A549 (cell line): Measurements from ENCODE around the gene NFIL3. TPM values are rescaled to one million over a fixed set of nuclear protein-coding genes. Genes with fewer than 3 reads are reported as not detected.

Experiments used
- BHLHE40 ChIP-seq: IDR thresholded peaks from 2 replicates; pipeline ENCODE4 v1.6.1; 2012; ENCODE audit warnings: low read depth, low read length, inconsistent platforms
- CBX2 ChIP-seq: fragments of 200-600 bp; sonication (generic); IDR thresholded peaks from 2 replicates; pipeline ENCODE4 v1.6.1; 2016; ENCODE audit warnings: low read depth, mild to moderate bottlenecking, borderline replicate concordance
- CBX8 ChIP-seq: fragments of 200-600 bp; sonication (generic); IDR thresholded peaks from 2 replicates; pipeline ENCODE4 v1.6.1; 2016
- CHD2 ChIP-seq: fragments of 150-350 bp; IDR thresholded peaks from 2 replicates; pipeline ENCODE4 v1.6.1; 2014; ENCODE audit warnings: low read length; ENCODE audit not compliant: partially characterized antibody
- E2F6 ChIP-seq: IDR thresholded peaks from 2 replicates; pipeline ENCODE4 v1.6.1; 2012; ENCODE audit warnings: low read depth, borderline replicate concordance
- EHF ChIP-seq: fragments of 250-450 bp; sonication (Bioruptor Pico); IDR thresholded peaks from 2 replicates; pipeline ENCODE4 v1.5.0; 2020; ENCODE audit warnings: mild to moderate bottlenecking
- EP300 ChIP-seq, 2 experiments: fragments of >200 bp; sonication (Bioruptor Twin); formaldehyde crosslinking; IDR thresholded peaks; 2 replicates in 1 of 2; 3 replicates in 1 of 2; pipeline ENCODE4 v1.6.1; 2016 to 2017
- FOSL2 ChIP-seq, 2 experiments: fragments of 450-650 bp in 1 of 2; fragments of >200 bp in 1 of 2; sonication (Bioruptor Twin) in 1 of 2; formaldehyde crosslinking; IDR thresholded peaks; 2 replicates each; pipeline versions ENCODE4 v1.5.0 to v1.6.1; 2016 to 2020; ENCODE audit warnings: mild to moderate bottlenecking in 1 of 2, moderate library complexity in 1 of 2
- GATA3 ChIP-seq: IDR thresholded peaks from 2 replicates; pipeline ENCODE4 v1.6.1; 2012; ENCODE audit warnings: borderline replicate concordance
- HEYL ChIP-seq: fragments of 250-450 bp; sonication (Bioruptor Pico); IDR thresholded peaks from 2 replicates; pipeline ENCODE4 v1.8.0; 2021; ENCODE audit warnings: mild to moderate bottlenecking, moderate library complexity
- HOXA7 ChIP-seq: fragments of 250-450 bp; sonication (Bioruptor Pico); IDR thresholded peaks from 2 replicates; pipeline ENCODE4 v1.5.0; 2020; ENCODE audit warnings: mild to moderate bottlenecking, moderate library complexity
- HOXB5 ChIP-seq: fragments of 250-450 bp; sonication (Bioruptor Pico); IDR thresholded peaks from 2 replicates; pipeline ENCODE4 v1.5.0; 2020; ENCODE audit warnings: mild to moderate bottlenecking, moderate library complexity
- JUN ChIP-seq, 2 experiments: fragments of >200 bp; sonication (Bioruptor Twin); formaldehyde crosslinking; IDR thresholded peaks; 2 replicates in 1 of 2; 3 replicates in 1 of 2; pipeline ENCODE4 v1.6.1; 2016 to 2017
- KDM1A ChIP-seq: fragments of 200-600 bp; sonication (generic); IDR thresholded peaks from 2 replicates; pipeline ENCODE4 v1.6.1; 2016; ENCODE audit warnings: low read depth, mild to moderate bottlenecking
- KDM5A ChIP-seq: fragments of 200-600 bp; sonication (generic); IDR thresholded peaks from 2 replicates; pipeline ENCODE4 v1.6.1; 2016; ENCODE audit warnings: antibody characterized with exemption, mild to moderate bottlenecking
- MAFK ChIP-seq: fragments of 450-650 bp; IDR thresholded peaks from 2 replicates; pipeline ENCODE4 v1.6.1; 2014; ENCODE audit not compliant: partially characterized antibody
- MAZ ChIP-seq: fragments of 150-350 bp; IDR thresholded peaks from 2 replicates; pipeline ENCODE4 v1.6.1; 2014; ENCODE audit warnings: antibody characterized with exemption, low read depth, low read length, borderline replicate concordance
- MYC ChIP-seq: IDR thresholded peaks from 2 replicates; pipeline ENCODE4 v1.6.1; 2012; ENCODE audit warnings: mild to moderate bottlenecking, inconsistent platforms, low read length, improper control_type of control experiment, borderline replicate concordance
- NPAS2 ChIP-seq: fragments of 250-450 bp; sonication (Bioruptor Pico); IDR thresholded peaks from 2 replicates; pipeline ENCODE4 v1.8.0; 2022; ENCODE audit warnings: mild to moderate bottlenecking, moderate library complexity, borderline replicate concordance
- POLR2AphosphoS2 ChIP-seq: conservative IDR thresholded peaks from 2 replicates; pipeline ENCODE4 v1.6.1; 2012; ENCODE audit warnings: low read length, improper control_type of control experiment, inconsistent platforms
- RAD21 ChIP-seq, 2 experiments: fragments of >200 bp in 1 of 2; sonication (Bioruptor Twin) in 1 of 2; formaldehyde crosslinking in 1 of 2; IDR thresholded peaks in 1 of 2; conservative IDR thresholded peaks in 1 of 2; 2 replicates in 1 of 2; 3 replicates in 1 of 2; pipeline ENCODE4 v1.6.1; 2012 to 2018; ENCODE audit warnings: inconsistent platforms in 1 of 2
- RCOR1 ChIP-seq: fragments of 150-350 bp; IDR thresholded peaks from 2 replicates; pipeline ENCODE4 v1.6.1; 2014; ENCODE audit warnings: antibody characterized with exemption, low read length, low read depth
- RFX5 ChIP-seq: fragments of 450-650 bp; IDR thresholded peaks from 2 replicates; pipeline ENCODE4 v1.7.1; 2014; ENCODE audit warnings: antibody characterized with exemption, mild to moderate bottlenecking, moderate library complexity
- SMC3 ChIP-seq: fragments of >200 bp; sonication (Bioruptor Twin); formaldehyde crosslinking; IDR thresholded peaks from 3 replicates; pipeline ENCODE4 v1.6.1; 2018; ENCODE audit warnings: inconsistent platforms
- SREBF2 ChIP-seq: fragments of 450-650 bp; IDR thresholded peaks from 2 replicates; pipeline ENCODE4 v1.6.1; 2014; ENCODE audit warnings: mild to moderate bottlenecking, moderate library complexity
- TFCP2L1 ChIP-seq: fragments of 250-450 bp; sonication (Bioruptor Pico); IDR thresholded peaks from 2 replicates; pipeline ENCODE4 v1.5.0; 2021; ENCODE audit warnings: mild to moderate bottlenecking
- ZNF302 ChIP-seq: fragments of 250-450 bp; sonication (Bioruptor Pico); IDR thresholded peaks from 2 replicates; pipeline ENCODE4 v1.9.0; 2021; ENCODE audit warnings: inconsistent platforms, mild to moderate bottlenecking, moderate library complexity
- ZSCAN20 ChIP-seq: fragments of 250-450 bp; sonication (Bioruptor Pico); IDR thresholded peaks from 2 replicates; pipeline ENCODE4 v1.8.0; 2022; ENCODE audit warnings: mild to moderate bottlenecking, moderate library complexity
- polyA plus RNA-seq, 4 experiments: library from polyadenylated mRNA; depleted of rRNA in 3 of 4; stranded (reverse); fragments of >200 nt; fragmentation: RNase III in 1 of 4; extraction: RNeasy Plus Mini Kit Qiagen cat#74134 plus additional on column Dnase treatment in 1 of 4; gene quantifications; 2 replicates in 3 of 4; 3 replicates in 1 of 4; pipeline ENCODE4 v1.2.3, GENCODE V29; 2011 to 2017
- TF ChIP-seq, protein P1 (sequence below): fragments of 150-350 bp; IDR thresholded peaks from 2 replicates; pipeline ENCODE4 v1.6.1; 2014; ENCODE audit warnings: low read depth, mild to moderate bottlenecking, low read length
- TF ChIP-seq, protein P2 (sequence below): fragments of 250-450 bp; sonication (Bioruptor Pico); IDR thresholded peaks from 2 replicates; pipeline ENCODE4 v1.5.0; 2020; ENCODE audit warnings: low read depth, mild to moderate bottlenecking, moderate library complexity
- TF ChIP-seq, protein P3 (sequence below): fragments of >200 bp; sonication (Bioruptor Twin); formaldehyde crosslinking; IDR thresholded peaks from 2 replicates; pipeline ENCODE4 v1.6.1; 2016
- TF ChIP-seq, protein P4 (sequence below): IDR thresholded peaks from 2 replicates; pipeline ENCODE4 v1.6.1; 2012
- TF ChIP-seq, protein P5 (sequence below): fragments of 200-600 bp; sonication (generic); IDR thresholded peaks from 2 replicates; pipeline ENCODE4 v1.6.1; 2016; ENCODE audit warnings: antibody characterized with exemption, mild to moderate bottlenecking, moderate library complexity
- TF ChIP-seq, protein P6 (sequence below): fragments of >200 bp; sonication (Bioruptor Twin); formaldehyde crosslinking; IDR thresholded peaks from 3 replicates; pipeline ENCODE4 v1.6.1; 2016

NFIL3 gene
- polyA plus RNA-seq, 2 of the 4 experiments (the other 2 are of a cell fraction) = 10.5 to 16.1 TPM

- TF ChIP-seq, protein P1, sequence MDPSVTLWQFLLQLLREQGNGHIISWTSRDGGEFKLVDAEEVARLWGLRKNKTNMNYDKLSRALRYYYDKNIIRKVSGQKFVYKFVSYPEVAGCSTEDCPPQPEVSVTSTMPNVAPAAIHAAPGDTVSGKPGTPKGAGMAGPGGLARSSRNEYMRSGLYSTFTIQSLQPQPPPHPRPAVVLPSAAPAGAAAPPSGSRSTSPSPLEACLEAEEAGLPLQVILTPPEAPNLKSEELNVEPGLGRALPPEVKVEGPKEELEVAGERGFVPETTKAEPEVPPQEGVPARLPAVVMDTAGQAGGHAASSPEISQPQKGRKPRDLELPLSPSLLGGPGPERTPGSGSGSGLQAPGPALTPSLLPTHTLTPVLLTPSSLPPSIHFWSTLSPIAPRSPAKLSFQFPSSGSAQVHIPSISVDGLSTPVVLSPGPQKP = no peak
- TF ChIP-seq KDM5A (no peak), E2F6 (peak; percentile 27; the same call in 1 of the 2 replicates), KDM1A (no peak), RCOR1 (no peak), CBX8 (no peak), GATA3 (no peak), SREBF2 (no peak), EP300 (IDR thresholded peaks at IDR 0.05) (no peak), JUN (IDR thresholded peaks at IDR 0.05) (no peak), HOXB5 (CRISPR knock-in tag) (no peak), CBX2 (no peak), NPAS2 (CRISPR knock-in tag) (no peak), ZNF302 (CRISPR knock-in tag) (no peak), EHF (no peak), POLR2AphosphoS2 (no peak), HOXA7 (no peak), HEYL (CRISPR knock-in tag) (no peak), BHLHE40 (no peak), ZSCAN20 (no peak), MAZ (no peak), CHD2 (no peak), MYC (0 out of 2 replicates have a peak, but pooled peaks have one; percentile 18), TFCP2L1 (CRISPR knock-in tag) (no peak), RFX5 (no peak), MAFK (no peak), RAD21 (conservative IDR thresholded peaks at IDR 0.05 in 1 of 2, IDR thresholded peaks at IDR 0.05 in 1 of 2) (peak in 1 of 2 experiments; percentile 45; a peak in 3 of 5 replicates), SMC3 (peak; percentile 35; the same call in 2 of the 3 replicates), FOSL2 (IDR thresholded peaks at IDR 0.05) (no peak), FOSL2 (CRISPR knock-in tag; IDR thresholded peaks at IDR 0.05) (peak; percentile 23; the same call in 1 of the 2 replicates)
- TF ChIP-seq, protein P2, sequence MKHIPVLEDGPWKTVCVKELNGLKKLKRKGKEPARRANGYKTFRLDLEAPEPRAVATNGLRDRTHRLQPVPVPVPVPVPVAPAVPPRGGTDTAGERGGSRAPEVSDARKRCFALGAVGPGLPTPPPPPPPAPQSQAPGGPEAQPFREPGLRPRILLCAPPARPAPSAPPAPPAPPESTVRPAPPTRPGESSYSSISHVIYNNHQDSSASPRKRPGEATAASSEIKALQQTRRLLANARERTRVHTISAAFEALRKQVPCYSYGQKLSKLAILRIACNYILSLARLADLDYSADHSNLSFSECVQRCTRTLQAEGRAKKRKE (CRISPR knock-in tag) = no peak
- TF ChIP-seq, protein P3, sequence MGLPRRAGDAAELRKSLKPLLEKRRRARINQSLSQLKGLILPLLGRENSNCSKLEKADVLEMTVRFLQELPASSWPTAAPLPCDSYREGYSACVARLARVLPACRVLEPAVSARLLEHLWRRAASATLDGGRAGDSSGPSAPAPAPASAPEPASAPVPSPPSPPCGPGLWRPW = no peak
- TF ChIP-seq, protein P4, sequence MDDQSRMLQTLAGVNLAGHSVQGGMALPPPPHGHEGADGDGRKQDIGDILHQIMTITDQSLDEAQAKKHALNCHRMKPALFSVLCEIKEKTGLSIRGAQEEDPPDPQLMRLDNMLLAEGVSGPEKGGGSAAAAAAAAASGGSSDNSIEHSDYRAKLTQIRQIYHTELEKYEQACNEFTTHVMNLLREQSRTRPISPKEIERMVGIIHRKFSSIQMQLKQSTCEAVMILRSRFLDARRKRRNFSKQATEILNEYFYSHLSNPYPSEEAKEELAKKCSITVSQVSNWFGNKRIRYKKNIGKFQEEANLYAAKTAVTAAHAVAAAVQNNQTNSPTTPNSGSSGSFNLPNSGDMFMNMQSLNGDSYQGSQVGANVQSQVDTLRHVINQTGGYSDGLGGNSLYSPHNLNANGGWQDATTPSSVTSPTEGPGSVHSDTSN = no peak
- TF ChIP-seq, protein P5, sequence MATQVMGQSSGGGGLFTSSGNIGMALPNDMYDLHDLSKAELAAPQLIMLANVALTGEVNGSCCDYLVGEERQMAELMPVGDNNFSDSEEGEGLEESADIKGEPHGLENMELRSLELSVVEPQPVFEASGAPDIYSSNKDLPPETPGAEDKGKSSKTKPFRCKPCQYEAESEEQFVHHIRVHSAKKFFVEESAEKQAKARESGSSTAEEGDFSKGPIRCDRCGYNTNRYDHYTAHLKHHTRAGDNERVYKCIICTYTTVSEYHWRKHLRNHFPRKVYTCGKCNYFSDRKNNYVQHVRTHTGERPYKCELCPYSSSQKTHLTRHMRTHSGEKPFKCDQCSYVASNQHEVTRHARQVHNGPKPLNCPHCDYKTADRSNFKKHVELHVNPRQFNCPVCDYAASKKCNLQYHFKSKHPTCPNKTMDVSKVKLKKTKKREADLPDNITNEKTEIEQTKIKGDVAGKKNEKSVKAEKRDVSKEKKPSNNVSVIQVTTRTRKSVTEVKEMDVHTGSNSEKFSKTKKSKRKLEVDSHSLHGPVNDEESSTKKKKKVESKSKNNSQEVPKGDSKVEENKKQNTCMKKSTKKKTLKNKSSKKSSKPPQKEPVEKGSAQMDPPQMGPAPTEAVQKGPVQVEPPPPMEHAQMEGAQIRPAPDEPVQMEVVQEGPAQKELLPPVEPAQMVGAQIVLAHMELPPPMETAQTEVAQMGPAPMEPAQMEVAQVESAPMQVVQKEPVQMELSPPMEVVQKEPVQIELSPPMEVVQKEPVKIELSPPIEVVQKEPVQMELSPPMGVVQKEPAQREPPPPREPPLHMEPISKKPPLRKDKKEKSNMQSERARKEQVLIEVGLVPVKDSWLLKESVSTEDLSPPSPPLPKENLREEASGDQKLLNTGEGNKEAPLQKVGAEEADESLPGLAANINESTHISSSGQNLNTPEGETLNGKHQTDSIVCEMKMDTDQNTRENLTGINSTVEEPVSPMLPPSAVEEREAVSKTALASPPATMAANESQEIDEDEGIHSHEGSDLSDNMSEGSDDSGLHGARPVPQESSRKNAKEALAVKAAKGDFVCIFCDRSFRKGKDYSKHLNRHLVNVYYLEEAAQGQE = peak; percentile 15; the same call in 1 of the 2 replicates
- TF ChIP-seq, protein P6, sequence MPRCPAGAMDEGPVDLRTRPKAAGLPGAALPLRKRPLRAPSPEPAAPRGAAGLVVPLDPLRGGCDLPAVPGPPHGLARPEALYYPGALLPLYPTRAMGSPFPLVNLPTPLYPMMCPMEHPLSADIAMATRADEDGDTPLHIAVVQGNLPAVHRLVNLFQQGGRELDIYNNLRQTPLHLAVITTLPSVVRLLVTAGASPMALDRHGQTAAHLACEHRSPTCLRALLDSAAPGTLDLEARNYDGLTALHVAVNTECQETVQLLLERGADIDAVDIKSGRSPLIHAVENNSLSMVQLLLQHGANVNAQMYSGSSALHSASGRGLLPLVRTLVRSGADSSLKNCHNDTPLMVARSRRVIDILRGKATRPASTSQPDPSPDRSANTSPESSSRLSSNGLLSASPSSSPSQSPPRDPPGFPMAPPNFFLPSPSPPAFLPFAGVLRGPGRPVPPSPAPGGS = no peak
Observed at GRCh38 chr9:91424403-91425176, 958 bp upstream of the NFIL3 start (continued).
